HK-2 (cell line): ENCODE results near the gene GRIA3.
"Not testable (repeated sequence)": the region's sequence is repeated elsewhere in the genome, so short reads cannot be mapped to it uniquely, and the experiment has no call there.

Experiments used
- DNase-seq: peaks from one replicate; pipeline ENCODE4 v3.0.0-alpha.2; 2018; ENCODE audit not compliant: unreplicated experiment

Gene GRIA3

GRCh38 chrX:123272630-123273029 is 88.6 kb downstream of the GRIA3 start:
- DNase-seq = no peak

GRCh38 chrX:123274796-123275195 is 90.7 kb downstream of the GRIA3 start:
- no peak for DNase-seq

DNA sequence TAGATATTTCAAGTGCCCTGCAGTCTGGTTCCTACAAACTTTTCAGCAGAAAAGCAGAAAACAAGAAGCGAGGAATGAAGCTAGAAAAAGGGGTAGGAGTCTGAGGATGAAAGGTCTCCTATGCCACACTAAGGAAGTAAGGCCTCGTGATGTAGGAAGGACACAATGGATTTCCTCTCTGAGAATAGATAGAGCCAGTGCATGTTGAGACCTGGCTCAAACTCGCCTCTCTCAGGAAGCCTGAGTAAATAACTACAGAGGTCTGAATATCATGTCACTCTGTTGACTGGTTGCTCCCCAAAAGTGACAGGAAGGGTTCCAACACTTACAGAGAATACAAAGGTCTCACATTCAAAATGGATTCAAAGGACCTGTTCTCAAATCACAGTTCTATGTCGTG is 93.3 kb downstream of the GRIA3 start:
- no peak for DNase-seq

- DNase-seq = no peak
These were observed 93.7 kb downstream of the GRIA3 start for GRCh38 chrX:123277821-123278220.

- DNase-seq = no peak
These were observed 98.2 kb downstream of the GRIA3 start for GRCh38 chrX:123282241-123282640.

GRCh38 chrX:123283407-123283806 is 99.3 kb downstream of the GRIA3 start:
- not testable (repeated sequence) for DNase-seq

- DNase-seq = no peak
These were observed 107.5 kb downstream of the GRIA3 start for GRCh38 chrX:123291623-123292022.

DNA sequence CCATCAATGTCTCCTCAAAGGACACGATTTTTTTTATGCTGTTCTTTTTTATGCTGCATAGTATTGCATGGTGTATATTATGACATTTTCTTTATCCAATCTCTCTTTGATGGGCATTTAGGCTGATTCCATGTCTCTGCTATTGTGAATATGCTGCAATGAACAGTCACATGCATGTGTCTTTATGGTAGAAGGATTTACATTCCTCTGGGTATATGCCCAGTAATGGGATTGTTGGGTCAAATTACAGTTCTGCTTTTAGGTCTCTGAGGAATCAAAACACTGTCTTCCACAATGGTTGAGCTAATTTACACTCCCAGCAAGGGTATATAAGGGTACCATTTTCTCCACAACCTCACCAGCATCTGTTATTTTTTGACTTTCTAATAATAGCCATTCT is 113.9 kb downstream of the GRIA3 start:
- DNase-seq = no peak

DNA sequence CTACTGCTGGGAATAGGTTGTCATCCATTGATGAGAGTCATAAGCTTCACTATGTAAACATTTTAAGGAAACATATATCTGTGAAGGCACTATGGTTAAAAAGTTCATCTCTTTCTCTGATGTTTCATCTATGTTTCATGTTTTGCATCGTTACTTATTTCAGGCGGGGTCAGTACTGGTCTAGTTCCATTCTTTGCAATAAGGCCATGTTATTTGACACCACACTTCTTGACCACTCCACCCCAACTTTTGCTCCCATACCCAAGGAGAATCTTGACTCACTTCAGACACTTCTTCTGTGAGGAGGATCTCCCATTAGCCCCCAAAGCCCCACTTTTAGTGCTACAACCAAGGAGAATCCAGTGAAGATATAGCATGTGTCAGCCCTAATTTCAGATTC is 119.4 kb downstream of the GRIA3 start:
- no peak for DNase-seq

- DNase-seq = peak; percentile 22
These were observed 124.6 kb downstream of the GRIA3 start for GRCh38 chrX:123308658-123309057.

- no peak for DNase-seq
These were observed 126.0 kb downstream of the GRIA3 start for GRCh38 chrX:123310112-123310511.

DNA sequence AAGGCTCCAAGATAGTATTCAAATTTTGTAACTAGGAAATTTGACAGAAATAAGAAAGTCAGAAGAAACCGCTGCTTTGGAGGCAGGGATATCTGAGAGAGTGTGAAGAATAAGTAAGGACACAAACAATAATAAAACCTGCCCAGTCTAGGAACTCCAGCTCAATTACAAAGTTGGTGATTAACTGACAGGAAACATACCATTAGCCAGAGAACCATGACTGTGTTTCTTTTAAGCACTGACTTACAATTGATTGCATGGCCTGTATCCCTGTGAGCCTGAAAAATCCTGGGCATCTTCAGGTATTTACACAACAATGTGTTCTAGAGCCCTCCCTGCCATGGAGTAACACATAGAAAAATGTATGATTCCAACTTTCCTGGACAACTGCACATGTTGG is 127.4 kb downstream of the GRIA3 start:
- no peak for DNase-seq

GRCh38 chrX:123313486-123313885 is 129.4 kb downstream of the GRIA3 start:
- DNase-seq = no peak

GRCh38 chrX:123320622-123321021 is 136.5 kb downstream of the GRIA3 start:
- no peak for DNase-seq

- no peak for DNase-seq
These were observed 138.5 kb downstream of the GRIA3 start for GRCh38 chrX:123322536-123322935.

GRCh38 chrX:123324625-123325024 is 140.5 kb downstream of the GRIA3 start:
- DNase-seq = no peak

GRCh38 chrX:123330229-123330942 is 146.3 kb downstream of the GRIA3 start:
- no peak for DNase-seq

GRCh38 chrX:123331349-123331748 is 147.3 kb downstream of the GRIA3 start:
- DNase-seq = no peak

DNA sequence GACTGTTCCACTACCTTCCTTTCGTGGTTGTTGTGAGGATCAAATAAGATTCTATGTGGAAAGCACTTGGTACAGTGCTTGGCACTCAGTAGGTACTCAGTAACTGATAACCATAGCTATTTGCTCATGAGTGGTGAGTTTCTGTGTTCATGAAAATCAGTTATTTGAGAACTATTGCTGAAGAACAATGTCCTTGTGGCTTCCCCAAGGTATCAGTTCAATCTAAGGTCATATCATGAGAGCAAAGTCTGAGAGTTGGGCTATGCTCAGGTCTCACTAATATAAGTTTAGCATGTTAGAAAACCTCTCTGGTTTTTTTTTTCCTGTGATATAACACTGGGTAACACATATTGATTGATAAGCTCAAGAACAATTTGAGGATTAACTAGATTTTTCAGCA is 147.8 kb downstream of the GRIA3 start:
- DNase-seq = no peak

- DNase-seq = no peak
These were observed 152.6 kb downstream of the GRIA3 start for GRCh38 chrX:123336666-123337065.

DNA sequence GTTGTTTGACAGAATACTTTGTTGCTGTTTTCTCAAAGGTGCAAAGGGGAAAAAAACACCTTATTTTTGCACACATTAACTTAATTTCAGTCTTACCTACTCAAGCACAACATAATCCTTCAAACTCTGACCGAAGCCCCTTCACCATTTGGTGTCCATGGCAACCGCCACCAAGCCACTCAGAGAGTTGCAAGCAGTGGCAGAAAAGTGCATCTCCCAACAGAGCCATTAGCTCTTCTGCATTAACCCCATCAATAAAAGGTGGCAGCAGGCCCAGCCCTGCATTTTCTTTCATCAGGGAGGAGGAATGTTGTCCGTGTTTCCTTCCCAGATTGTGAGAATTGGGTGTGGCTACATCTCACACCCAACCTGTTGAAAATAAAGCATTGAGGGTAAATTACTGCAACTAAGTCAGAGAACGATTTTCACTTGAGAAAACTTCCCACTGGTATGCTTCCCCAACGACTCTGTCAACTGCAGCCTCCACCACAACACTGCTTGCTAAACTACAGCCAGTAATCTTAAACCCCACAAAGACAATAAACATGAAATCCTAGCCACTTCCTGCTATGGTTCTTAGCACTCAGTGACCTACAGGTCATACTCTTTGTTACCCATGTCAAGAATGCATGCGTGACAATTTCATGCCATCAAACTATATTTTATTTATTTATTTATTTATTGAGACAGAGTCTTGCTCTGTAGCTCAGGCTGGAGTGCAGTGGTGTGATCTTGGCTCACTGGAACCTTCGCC is 154.0 kb downstream of the GRIA3 start:
- no peak for DNase-seq

DNA sequence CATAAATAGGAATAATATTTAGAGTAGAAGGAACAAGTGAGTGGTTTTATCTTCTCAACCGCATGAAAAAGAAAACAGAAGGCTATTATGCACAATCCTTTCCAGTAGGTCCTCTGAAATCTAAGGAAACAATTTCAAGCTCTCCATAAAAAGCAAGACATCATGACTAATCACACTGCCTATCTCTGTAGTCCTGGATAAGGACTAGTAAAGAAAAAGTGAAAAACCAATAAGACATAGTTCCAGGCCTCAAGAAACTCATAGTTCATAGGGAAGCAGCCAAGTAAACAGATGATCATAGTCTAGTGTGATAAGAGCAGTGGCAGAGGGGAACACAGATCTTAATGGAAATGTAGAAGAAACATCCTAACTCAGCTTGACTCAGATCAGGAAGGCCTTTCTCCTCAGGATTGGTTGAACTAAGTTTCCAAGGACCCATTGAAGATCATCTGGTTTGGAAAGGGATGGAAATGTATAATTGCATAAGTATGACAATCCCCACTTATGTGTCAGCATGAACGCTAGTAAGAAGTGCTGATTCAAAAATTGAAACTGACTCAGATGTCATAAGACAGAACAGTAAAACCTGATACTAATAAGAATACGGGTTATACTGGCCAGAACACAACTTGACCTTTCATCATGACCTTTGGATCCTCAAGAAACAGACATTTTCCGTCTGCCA is 155.3 kb downstream of the GRIA3 start:
- DNase-seq = no peak

GRCh38 chrX:123340696-123341095 is 156.6 kb downstream of the GRIA3 start:
- DNase-seq = no peak
